PFSK-1 (cell line): ENCODE measurements around the gene TRERF1.

Experiments used
- FOXP2 ChIP-seq: optimal IDR thresholded peaks from 2 replicates; pipeline ENCODE3; 2011; ENCODE audit warnings: borderline replicate concordance, control low read depth, inconsistent platforms; ENCODE audit not compliant: insufficient read depth; ENCODE audit errors: extremely low read length, extremely low read depth
- POLR2AphosphoS5 ChIP-seq: IDR thresholded peaks from 2 replicates; pipeline ENCODE4 v1.6.1; 2012; ENCODE audit warnings: low read depth, mild to moderate bottlenecking, control low read depth, low read length, moderate library complexity
- TAF1 ChIP-seq: IDR thresholded peaks from 2 replicates; pipeline ENCODE4 v1.6.1; 2012; ENCODE audit warnings: low read length, control low read depth, borderline replicate concordance; ENCODE audit not compliant: insufficient read depth
- TF ChIP-seq, protein P1 (sequence below), 2 experiments: IDR thresholded peaks; 2 replicates each; pipeline versions ENCODE4 v1.6.1 to v1.8.0; 2011 to 2012; ENCODE audit warnings: low read depth in 2 of 2, low read length in 2 of 2, control low read depth in 1 of 2, inconsistent platforms in 1 of 2, mild to moderate bottlenecking in 1 of 2, moderate library complexity in 1 of 2; ENCODE audit not compliant: insufficient read depth in 1 of 2

DNA sequence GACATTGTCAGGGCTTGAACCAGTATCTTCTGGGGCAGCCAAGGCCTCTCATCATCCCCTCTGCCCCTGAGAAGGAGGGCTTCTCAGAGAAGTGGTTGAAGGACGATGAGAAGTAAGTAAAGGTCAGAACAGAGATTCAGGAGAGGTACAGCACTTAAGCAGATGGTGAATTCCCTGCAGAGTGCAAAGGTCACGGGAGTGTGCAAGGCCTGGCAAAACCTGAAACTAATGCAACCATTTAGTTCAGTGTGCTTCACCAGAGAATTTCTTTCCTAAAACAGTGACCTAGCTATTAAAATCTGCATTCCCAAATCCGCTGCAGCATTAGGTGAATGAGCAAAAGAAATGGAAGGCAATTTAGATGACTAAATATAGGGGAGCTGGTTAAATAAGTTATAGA is 58.4 kb downstream of the TRERF1 start:
- TF ChIP-seq, protein P1, sequence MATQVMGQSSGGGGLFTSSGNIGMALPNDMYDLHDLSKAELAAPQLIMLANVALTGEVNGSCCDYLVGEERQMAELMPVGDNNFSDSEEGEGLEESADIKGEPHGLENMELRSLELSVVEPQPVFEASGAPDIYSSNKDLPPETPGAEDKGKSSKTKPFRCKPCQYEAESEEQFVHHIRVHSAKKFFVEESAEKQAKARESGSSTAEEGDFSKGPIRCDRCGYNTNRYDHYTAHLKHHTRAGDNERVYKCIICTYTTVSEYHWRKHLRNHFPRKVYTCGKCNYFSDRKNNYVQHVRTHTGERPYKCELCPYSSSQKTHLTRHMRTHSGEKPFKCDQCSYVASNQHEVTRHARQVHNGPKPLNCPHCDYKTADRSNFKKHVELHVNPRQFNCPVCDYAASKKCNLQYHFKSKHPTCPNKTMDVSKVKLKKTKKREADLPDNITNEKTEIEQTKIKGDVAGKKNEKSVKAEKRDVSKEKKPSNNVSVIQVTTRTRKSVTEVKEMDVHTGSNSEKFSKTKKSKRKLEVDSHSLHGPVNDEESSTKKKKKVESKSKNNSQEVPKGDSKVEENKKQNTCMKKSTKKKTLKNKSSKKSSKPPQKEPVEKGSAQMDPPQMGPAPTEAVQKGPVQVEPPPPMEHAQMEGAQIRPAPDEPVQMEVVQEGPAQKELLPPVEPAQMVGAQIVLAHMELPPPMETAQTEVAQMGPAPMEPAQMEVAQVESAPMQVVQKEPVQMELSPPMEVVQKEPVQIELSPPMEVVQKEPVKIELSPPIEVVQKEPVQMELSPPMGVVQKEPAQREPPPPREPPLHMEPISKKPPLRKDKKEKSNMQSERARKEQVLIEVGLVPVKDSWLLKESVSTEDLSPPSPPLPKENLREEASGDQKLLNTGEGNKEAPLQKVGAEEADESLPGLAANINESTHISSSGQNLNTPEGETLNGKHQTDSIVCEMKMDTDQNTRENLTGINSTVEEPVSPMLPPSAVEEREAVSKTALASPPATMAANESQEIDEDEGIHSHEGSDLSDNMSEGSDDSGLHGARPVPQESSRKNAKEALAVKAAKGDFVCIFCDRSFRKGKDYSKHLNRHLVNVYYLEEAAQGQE (IDR thresholded peaks at IDR 0.05; ENCODE audit: insufficient read depth in 1 of 2, low read depth in 2 of 2, low read length in 2 of 2) = no peak
- no peak for TF ChIP-seq TAF1
- TF ChIP-seq FOXP2 = no peak
- no peak for TF ChIP-seq POLR2AphosphoS5
